ENCODE results near the gene EEF1AKMT1.

Gene EEF1AKMT1

DNA sequence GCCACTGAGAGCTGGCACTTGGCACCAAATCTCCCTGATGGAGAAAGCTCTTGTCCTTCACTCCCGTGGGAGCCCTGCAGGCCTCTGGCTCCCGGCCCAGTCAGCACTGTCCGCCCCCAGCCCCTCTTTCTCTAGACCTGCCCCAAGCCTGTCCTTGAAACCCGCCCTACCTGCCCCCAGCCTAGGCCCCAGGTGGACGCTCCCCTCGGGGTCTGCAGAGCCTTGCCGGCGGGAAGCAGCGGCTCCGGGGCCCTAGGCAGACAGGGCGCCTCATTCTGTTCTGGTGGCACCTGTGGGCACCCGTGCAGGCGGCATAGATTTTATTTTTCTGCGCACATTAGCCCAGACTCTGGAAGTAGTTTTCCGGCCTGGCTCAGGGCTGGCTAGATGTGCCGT, 52.7 kb downstream of the EEF1AKMT1 start:
- Mint-ChIP-seq H3K36me3 (ENCODE audit: low read depth) (peaks cover 10% of the 10 kb centered on the region), H3K9me3 (no peaks in the 10 kb centered on the region), H3K27ac (no peak overlapping the region), H3K4me1 (peaks cover 7% of the 10 kb centered on the region), H3K27me3 (ENCODE audit: low read depth, poor library complexity) (peaks cover 9% of the 10 kb centered on the region), H3K4me3 (no peak overlapping the region)
- TF ChIP-seq, protein P1, sequence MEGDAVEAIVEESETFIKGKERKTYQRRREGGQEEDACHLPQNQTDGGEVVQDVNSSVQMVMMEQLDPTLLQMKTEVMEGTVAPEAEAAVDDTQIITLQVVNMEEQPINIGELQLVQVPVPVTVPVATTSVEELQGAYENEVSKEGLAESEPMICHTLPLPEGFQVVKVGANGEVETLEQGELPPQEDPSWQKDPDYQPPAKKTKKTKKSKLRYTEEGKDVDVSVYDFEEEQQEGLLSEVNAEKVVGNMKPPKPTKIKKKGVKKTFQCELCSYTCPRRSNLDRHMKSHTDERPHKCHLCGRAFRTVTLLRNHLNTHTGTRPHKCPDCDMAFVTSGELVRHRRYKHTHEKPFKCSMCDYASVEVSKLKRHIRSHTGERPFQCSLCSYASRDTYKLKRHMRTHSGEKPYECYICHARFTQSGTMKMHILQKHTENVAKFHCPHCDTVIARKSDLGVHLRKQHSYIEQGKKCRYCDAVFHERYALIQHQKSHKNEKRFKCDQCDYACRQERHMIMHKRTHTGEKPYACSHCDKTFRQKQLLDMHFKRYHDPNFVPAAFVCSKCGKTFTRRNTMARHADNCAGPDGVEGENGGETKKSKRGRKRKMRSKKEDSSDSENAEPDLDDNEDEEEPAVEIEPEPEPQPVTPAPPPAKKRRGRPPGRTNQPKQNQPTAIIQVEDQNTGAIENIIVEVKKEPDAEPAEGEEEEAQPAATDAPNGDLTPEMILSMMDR (IDR thresholded peaks at IDR 0.05), result no peak
- DNase-seq, result no peak

DNA sequence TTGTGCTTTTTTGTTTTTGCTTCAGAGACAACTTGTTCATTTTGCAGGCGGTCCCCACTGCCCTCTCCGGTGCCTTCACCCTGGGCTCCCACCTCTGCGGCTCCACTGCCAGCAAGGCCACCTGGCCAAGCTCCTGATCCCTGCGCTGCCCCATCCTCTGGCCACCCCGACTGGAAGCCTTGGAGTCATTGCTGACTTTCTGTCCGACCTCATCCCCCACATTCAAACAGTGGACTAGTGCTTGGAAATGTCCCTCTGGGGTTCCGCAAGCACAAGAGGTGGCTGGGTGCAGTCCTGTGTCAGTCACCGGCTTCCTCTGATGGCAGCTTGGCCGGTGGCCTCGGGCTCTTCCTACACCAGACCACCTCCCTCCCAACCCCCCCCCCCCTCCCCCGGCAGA, 53.3 kb downstream of the EEF1AKMT1 start:
- Mint-ChIP-seq H3K4me3 (no peak overlapping the region), H3K9me3 (no peaks in the 10 kb centered on the region), H3K27ac (no peak overlapping the region), H3K36me3 (ENCODE audit: low read depth) (peaks cover 10% of the 10 kb centered on the region), H3K27me3 (ENCODE audit: low read depth, poor library complexity) (peaks cover 9% of the 10 kb centered on the region), H3K4me1 (peaks cover 7% of the 10 kb centered on the region)
- TF ChIP-seq, protein P1 (IDR thresholded peaks at IDR 0.05), result no peak
- DNase-seq, result no peak

DNA sequence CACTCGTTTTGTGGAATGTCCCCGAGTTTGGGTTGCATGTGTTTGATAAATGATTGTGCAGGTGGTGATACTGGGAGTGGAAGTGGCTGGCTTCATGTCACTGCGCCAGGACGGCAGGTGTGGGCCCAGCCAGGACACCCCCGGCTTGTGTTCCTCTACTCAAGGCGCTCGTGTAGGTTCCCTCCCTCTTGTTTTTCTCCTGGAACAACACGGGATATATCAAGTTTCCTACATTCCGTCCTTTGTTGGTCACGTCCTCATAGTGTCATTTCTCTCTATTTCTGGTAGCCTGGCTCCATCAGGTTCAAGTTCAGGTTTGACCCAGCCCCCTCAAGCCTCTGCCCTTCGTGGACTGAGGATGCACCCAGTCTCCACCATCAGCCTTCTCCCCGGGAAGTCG, 54.0 kb downstream of the EEF1AKMT1 start:
- Mint-ChIP-seq H3K4me1 (peaks cover 7% of the 10 kb centered on the region), H3K36me3 (ENCODE audit: low read depth) (peaks cover 10% of the 10 kb centered on the region), H3K4me3 (no peak overlapping the region), H3K9me3 (no peaks in the 10 kb centered on the region), H3K27me3 (ENCODE audit: low read depth, poor library complexity) (peaks cover 9% of the 10 kb centered on the region), H3K27ac (no peak overlapping the region)
- no peak for DNase-seq
- TF ChIP-seq, protein P1 (IDR thresholded peaks at IDR 0.05), result no peak

DNA sequence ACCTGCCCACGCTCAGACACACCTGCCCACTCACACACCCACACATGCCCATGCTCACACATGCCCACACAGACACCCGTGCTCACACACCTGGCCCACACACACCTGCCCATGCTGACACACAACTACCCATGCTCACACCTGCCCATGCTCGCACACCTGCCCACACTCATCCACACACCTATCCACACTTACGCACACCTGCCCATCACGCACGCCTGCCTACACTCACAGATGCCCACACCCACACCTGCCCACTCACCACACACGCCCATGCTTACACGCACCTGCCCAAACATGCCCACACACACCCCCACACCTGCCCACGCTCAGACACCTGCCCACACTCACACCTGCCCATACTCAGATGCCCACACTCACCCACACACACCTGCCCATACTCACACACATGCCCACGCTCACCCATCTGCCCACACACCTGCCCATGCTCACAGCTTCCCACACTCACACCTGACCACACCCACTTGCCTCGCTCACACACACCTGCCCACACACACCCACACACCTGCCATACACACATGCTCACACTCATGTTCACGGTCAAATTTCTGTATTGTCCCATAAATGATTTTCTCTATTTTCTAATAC, 54.7 kb downstream of the EEF1AKMT1 start:
- Mint-ChIP-seq H3K27me3 (ENCODE audit: low read depth, poor library complexity) (peaks cover 12% of the 10 kb centered on the region), H3K36me3 (ENCODE audit: low read depth) (peaks cover 6% of the 10 kb centered on the region), H3K27ac (no peak overlapping the region), H3K9me3 (no peaks in the 10 kb centered on the region), H3K4me3 (no peak overlapping the region), H3K4me1 (peaks cover 10% of the 10 kb centered on the region)
- DNase-seq, result no peak
- TF ChIP-seq, protein P1 (IDR thresholded peaks at IDR 0.05), result no peak

DNA sequence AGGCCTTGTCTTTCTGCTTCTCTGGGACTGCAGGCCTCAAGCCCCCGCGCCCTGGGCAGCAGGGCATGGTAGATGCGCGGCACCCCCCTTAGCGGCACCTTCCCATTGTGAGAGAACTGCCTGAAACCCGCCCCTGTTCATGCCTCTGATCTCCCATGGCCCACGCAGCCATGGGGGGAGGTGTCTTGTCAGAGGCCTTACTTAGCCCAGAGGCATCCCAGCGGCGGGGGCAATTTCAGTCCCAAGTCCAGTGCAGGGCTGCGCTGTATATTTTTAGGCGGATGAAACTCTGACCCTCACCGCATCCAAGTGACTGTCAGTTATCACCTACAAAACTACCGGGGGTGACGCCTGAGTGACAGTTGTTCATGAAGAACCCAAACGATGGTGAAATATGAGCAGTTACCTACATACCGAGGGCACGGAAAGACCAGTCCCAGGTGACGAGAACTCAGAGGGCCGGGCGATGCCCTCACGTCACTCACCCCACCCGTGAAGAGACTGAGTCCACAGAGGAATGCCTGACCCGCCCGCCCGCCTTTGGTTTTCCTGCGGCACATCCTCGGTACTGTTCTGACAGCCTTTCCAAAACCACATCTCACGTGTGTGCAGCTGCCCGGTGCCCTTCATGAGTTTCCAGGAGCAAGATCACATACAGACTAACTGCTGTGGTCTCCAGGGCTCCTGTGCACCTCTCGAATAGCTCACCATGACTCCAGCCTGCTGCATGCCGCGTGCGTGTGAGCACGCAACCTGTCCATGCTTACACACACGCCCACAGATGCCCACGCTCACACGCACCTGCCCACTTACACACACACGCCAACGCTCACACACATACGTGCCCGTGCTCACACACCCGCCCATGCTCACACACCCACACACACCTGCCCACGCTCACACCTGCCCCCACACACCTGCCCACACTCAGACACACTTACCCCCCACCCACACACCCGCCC, 55.9 kb downstream of the EEF1AKMT1 start:
- no peak for DNase-seq
- peaks cover 18% of the 10 kb centered on the region for H3K27me3 Mint-ChIP-seq (ENCODE audit: low read depth, poor library complexity)
- H3K4me1 Mint-ChIP-seq, result peaks cover 22% of the 10 kb centered on the region

More for the DNA sequence above, 55.9 kb downstream of the EEF1AKMT1 start:
- H3K36me3 Mint-ChIP-seq (ENCODE audit: low read depth), result peaks cover 5% of the 10 kb centered on the region
- no peaks in the 10 kb centered on the region for H3K9me3 Mint-ChIP-seq
- no peak overlapping the region for H3K4me3 Mint-ChIP-seq
- H3K27ac Mint-ChIP-seq, result no peak overlapping the region
- TF ChIP-seq, protein P1 (IDR thresholded peaks at IDR 0.05), result no peak

Data from nephron progenitor cell (in vitro differentiated cells).